Measurements from ENCODE around the gene EHMT1.

DNA sequence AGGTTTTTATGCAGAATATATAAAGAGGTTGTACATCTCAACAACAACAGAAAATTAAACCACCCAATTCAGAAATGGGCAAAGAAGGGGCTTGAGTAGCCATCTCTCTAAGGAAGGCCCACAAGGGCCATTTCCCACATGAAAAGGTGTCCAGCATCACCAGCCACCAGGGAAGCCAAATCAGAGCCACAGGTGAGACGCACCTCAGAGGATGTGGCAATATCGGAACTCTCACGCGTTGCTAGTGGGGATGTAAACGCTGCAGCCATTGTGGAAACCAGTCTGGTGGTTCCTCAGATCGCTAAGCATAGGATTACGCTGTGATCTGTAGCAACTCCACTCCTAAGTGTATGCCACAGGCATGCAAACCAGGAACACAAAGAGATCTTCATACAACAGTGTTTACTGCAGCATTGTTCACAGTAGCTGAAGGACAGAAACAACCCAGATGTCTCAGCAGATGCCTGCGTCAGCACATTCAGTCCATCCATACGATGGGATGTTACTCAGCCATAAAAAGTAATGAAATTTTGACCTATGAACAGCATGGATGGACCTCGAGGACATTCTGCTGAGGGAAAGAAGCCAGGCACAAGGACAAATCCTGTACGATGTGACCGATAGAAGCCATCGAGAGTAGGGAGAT, 174.5 kb downstream of the EHMT1 start:
- TF ChIP-seq POLR2A (IDR thresholded peaks at IDR 0.05; ENCODE audit: control extremely low read depth in 1 of 2, low read depth in 2 of 2, low read length in 2 of 2) = no peak
- no peak for TF ChIP-seq SIX5 (IDR thresholded peaks at IDR 0.05; ENCODE audit: low read depth, low read length)
- no peak for TF ChIP-seq HDAC2 (IDR thresholded peaks at IDR 0.05; ENCODE audit: borderline replicate concordance in 1 of 2, low read depth in 2 of 2, low read length in 2 of 2)
- no peak; the same call in 1 of the 2 replicates for TF ChIP-seq POLR2AphosphoS5 (IDR thresholded peaks at IDR 0.05; ENCODE audit: low read depth, low read length)
- TF ChIP-seq, protein P1, sequence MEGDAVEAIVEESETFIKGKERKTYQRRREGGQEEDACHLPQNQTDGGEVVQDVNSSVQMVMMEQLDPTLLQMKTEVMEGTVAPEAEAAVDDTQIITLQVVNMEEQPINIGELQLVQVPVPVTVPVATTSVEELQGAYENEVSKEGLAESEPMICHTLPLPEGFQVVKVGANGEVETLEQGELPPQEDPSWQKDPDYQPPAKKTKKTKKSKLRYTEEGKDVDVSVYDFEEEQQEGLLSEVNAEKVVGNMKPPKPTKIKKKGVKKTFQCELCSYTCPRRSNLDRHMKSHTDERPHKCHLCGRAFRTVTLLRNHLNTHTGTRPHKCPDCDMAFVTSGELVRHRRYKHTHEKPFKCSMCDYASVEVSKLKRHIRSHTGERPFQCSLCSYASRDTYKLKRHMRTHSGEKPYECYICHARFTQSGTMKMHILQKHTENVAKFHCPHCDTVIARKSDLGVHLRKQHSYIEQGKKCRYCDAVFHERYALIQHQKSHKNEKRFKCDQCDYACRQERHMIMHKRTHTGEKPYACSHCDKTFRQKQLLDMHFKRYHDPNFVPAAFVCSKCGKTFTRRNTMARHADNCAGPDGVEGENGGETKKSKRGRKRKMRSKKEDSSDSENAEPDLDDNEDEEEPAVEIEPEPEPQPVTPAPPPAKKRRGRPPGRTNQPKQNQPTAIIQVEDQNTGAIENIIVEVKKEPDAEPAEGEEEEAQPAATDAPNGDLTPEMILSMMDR (IDR thresholded peaks at IDR 0.05; ENCODE audit: control extremely low read depth in 1 of 3, insufficient read depth in 1 of 3, low read depth in 1 of 3, low read length in 3 of 3) = no peak
- TF ChIP-seq CEBPB (IDR thresholded peaks at IDR 0.05; ENCODE audit: low read depth, low read length) = no peak
- TF ChIP-seq CREB1 (IDR thresholded peaks at IDR 0.05) = no peak

All from H1 (cell line).